WTC11 (cell line): ENCODE results near the gene NUDT14. TPM values are rescaled to one million over a fixed set of nuclear protein-coding genes. Genes with fewer than 3 reads are reported as not detected.

ENCODE experiments used
- ATAC-seq: fragments of 200-7000 bp; cut with Tn5 transposase; 2 replicates; pipeline ENCODE4 v1.10.0; 2021; ENCODE audit warnings: mild to moderate bottlenecking, moderate library complexity
- CTCF ChIA-PET: fragments of 300-600 bp; sonication (Branson Sonifier 250); formaldehyde crosslinking; loops from one replicate; lab custom pipeline; 2021; ENCODE audit warnings: antibody characterized with exemption; lab: Charles Lee
- POLR2A ChIA-PET: fragments of 350-600 bp; sonication (Branson Sonifier 250); formaldehyde crosslinking; loops from one replicate; lab custom pipeline; 2021; ENCODE audit warnings: antibody characterized with exemption; lab: Charles Lee
- DNase-seq: peaks from one replicate; pipeline ENCODE4 v3.0.0; 2021; ENCODE audit warnings: low spot score
- H3K27ac Mint-ChIP-seq: 2 replicates; pipeline ENCODE4 v1.8.0; 2021; ENCODE audit warnings: mixed read lengths
- H3K27me3 Mint-ChIP-seq: 2 replicates; pipeline ENCODE4 v1.8.0; 2021; ENCODE audit warnings: low read depth, mild to moderate bottlenecking, moderate library complexity, mixed read lengths
- H3K36me3 Mint-ChIP-seq: 2 replicates; pipeline ENCODE4 v1.8.0; 2021; ENCODE audit warnings: mixed read lengths
- H3K4me1 Mint-ChIP-seq: 2 replicates; pipeline ENCODE4 v1.8.0; 2022; ENCODE audit warnings: mixed read lengths
- H3K4me3 Mint-ChIP-seq: 2 replicates; pipeline ENCODE4 v1.8.0; 2021; ENCODE audit warnings: mild to moderate bottlenecking, moderate library complexity, mixed read lengths
- H3K9me3 Mint-ChIP-seq: 2 replicates; pipeline ENCODE4 v1.8.0; 2021; ENCODE audit warnings: mixed read lengths
- ARID4B ChIP-seq: sonication (generic); formaldehyde crosslinking; IDR thresholded peaks from 2 replicates; pipeline ENCODE4 v1.8.0; 2023; ENCODE audit warnings: missing genetic modification reagents, mild to moderate bottlenecking, borderline replicate concordance
- E2F4 ChIP-seq: sonication (generic); formaldehyde crosslinking; IDR thresholded peaks from 2 replicates; pipeline ENCODE4 v1.8.1; 2022; ENCODE audit warnings: low read depth, mild to moderate bottlenecking, moderate library complexity, missing genetic modification reagents, borderline replicate concordance
- FOXP4 ChIP-seq: sonication (generic); formaldehyde crosslinking; IDR thresholded peaks from 2 replicates; pipeline ENCODE4 v1.8.0; 2022; ENCODE audit warnings: mild to moderate bottlenecking, missing genetic modification reagents
- MAX ChIP-seq: sonication (generic); formaldehyde crosslinking; IDR thresholded peaks from 2 replicates; pipeline ENCODE4 v1.8.0; 2022; ENCODE audit warnings: mild to moderate bottlenecking, missing genetic modification reagents
- NR2C2 ChIP-seq: sonication (generic); formaldehyde crosslinking; IDR thresholded peaks from 2 replicates; pipeline ENCODE4 v1.8.0; 2022; ENCODE audit warnings: mild to moderate bottlenecking, missing genetic modification reagents
- RELA ChIP-seq: sonication (generic); formaldehyde crosslinking; IDR thresholded peaks from 2 replicates; pipeline ENCODE4 v1.8.1; 2022; ENCODE audit warnings: missing genetic modification reagents, mild to moderate bottlenecking, borderline replicate concordance
- ZNF138 ChIP-seq: sonication (generic); formaldehyde crosslinking; conservative IDR thresholded peaks from 2 replicates; pipeline ENCODE4 v1.8.1; 2022; ENCODE audit warnings: mild to moderate bottlenecking, moderate library complexity, missing genetic modification reagents
- total RNA-seq: library from RNA; stranded (reverse); gene quantifications from 3 replicates; pipeline ENCODE4 v1.2.3, GENCODE V29; 2021
- TF ChIP-seq, protein P1 (sequence below): sonication (generic); formaldehyde crosslinking; IDR thresholded peaks from 2 replicates; pipeline ENCODE4 v1.8.1; 2022; ENCODE audit warnings: missing genetic modification reagents, borderline replicate concordance
- TF ChIP-seq, protein P2 (sequence below): sonication (generic); formaldehyde crosslinking; IDR thresholded peaks from 2 replicates; pipeline ENCODE4 v1.8.0; 2022; ENCODE audit warnings: missing genetic modification reagents
- TF ChIP-seq, protein P3 (sequence below): fragments of 250-450 bp; sonication (Bioruptor Pico); IDR thresholded peaks from 2 replicates; pipeline ENCODE4 v1.9.0; 2021; ENCODE audit warnings: moderate library complexity, mild to moderate bottlenecking, inconsistent platforms, borderline replicate concordance

The NUDT14 gene
- total RNA-seq, 1 experiment from 2014 or later = 35.4 TPM

- TF ChIP-seq, protein P1, sequence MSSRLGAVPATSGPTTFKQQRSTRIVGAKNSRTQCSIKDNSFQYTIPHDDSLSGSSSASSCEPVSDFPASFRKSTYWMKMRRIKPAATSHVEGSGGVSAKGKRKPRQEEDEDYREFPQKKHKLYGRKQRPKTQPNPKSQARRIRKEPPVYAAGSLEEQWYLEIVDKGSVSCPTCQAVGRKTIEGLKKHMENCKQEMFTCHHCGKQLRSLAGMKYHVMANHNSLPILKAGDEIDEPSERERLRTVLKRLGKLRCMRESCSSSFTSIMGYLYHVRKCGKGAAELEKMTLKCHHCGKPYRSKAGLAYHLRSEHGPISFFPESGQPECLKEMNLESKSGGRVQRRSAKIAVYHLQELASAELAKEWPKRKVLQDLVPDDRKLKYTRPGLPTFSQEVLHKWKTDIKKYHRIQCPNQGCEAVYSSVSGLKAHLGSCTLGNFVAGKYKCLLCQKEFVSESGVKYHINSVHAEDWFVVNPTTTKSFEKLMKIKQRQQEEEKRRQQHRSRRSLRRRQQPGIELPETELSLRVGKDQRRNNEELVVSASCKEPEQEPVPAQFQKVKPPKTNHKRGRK (CRISPR knock-in tag) = no peak
- TF ChIP-seq RELA (CRISPR knock-in tag) = no peak
Measured at GRCh38 chr14:105185973-105186372, 4.9 kb upstream of the NUDT14 start (continued).

- Mint-ChIP-seq H3K9me3 (peaks cover 12% of the 10 kb centered on the region), H3K4me1 (peaks cover 16% of the 10 kb centered on the region), H3K4me3 (no peak overlapping the region), H3K27ac (no peak overlapping the region), H3K27me3 (peaks cover 33% of the 10 kb centered on the region), H3K36me3 (no peaks in the 10 kb centered on the region)
- TF ChIP-seq ARID4B (CRISPR knock-in tag) (no peak), MAX (CRISPR knock-in tag) (no peak), FOXP4 (CRISPR knock-in tag) (no peak), ZNF138 (CRISPR knock-in tag) (no peak), NR2C2 (CRISPR knock-in tag) (no peak), E2F4 (CRISPR knock-in tag) (no peak)
- TF ChIP-seq, protein P2, sequence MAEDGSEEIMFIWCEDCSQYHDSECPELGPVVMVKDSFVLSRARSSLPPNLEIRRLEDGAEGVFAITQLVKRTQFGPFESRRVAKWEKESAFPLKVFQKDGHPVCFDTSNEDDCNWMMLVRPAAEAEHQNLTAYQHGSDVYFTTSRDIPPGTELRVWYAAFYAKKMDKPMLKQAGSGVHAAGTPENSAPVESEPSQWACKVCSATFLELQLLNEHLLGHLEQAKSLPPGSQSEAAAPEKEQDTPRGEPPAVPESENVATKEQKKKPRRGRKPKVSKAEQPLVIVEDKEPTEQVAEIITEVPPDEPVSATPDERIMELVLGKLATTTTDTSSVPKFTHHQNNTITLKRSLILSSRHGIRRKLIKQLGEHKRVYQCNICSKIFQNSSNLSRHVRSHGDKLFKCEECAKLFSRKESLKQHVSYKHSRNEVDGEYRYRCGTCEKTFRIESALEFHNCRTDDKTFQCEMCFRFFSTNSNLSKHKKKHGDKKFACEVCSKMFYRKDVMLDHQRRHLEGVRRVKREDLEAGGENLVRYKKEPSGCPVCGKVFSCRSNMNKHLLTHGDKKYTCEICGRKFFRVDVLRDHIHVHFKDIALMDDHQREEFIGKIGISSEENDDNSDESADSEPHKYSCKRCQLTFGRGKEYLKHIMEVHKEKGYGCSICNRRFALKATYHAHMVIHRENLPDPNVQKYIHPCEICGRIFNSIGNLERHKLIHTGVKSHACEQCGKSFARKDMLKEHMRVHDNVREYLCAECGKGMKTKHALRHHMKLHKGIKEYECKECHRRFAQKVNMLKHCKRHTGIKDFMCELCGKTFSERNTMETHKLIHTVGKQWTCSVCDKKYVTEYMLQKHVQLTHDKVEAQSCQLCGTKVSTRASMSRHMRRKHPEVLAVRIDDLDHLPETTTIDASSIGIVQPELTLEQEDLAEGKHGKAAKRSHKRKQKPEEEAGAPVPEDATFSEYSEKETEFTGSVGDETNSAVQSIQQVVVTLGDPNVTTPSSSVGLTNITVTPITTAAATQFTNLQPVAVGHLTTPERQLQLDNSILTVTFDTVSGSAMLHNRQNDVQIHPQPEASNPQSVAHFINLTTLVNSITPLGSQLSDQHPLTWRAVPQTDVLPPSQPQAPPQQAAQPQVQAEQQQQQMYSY (CRISPR knock-in tag) = no peak
- TF ChIP-seq, protein P3, sequence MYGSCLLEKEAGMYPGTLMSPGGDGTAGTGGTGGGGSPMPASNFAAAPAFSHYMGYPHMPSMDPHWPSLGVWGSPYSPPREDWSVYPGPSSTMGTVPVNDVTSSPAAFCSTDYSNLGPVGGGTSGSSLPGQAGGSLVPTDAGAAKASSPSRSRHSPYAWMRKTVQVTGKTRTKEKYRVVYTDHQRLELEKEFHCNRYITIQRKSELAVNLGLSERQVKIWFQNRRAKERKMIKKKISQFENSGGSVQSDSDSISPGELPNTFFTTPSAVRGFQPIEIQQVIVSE (CRISPR knock-in tag) = no peak
- ATAC-seq = no peak
- ChIA-PET POLR2A (interaction anchor here (0.6 to 0.9 kb wide), 2 partner anchors 98 to 241 kb away, joined by 3 to 4 read pairs; no protein-coding TSS in a partner anchor), CTCF (interaction anchor here (0.5 to 8.3 kb wide), 8 partner anchors 10 to 849 kb away, joined by 3 to 107 read pairs (median 4); partner anchors contain the start of gene JAG2)
- DNase-seq = no peak
Measured at GRCh38 chr14:105185001-105185400, 3.9 kb upstream of the NUDT14 start.
